ENCODE measurements around the gene HDAC11. TPM values are rescaled to one million over a fixed set of nuclear protein-coding genes. Genes with fewer than 3 reads are reported as not detected.

HDAC11 gene
- total and polyA plus RNA-seq, 10 of the 15 experiments (the other 5 are each of a cell fraction or from before 2014, with no cell fraction given), result 0.04 to 0.76 (median 0.22) TPM; not detected in 1

GRCh38 chr3:13518516-13518953 is 38.4 kb downstream of the HDAC11 start:
- POLR2A ChIA-PET, result no interaction called here

More at GRCh38 chr3:13518516-13518953, 38.4 kb downstream of the HDAC11 start:
- in situ Hi-C loops (cut with MboI) (no loop called here), intact Hi-C loops (cut with micrococcal nuclease; ENCODE audit: unreplicated experiment) (no loop called here)
- Histone ChIP-seq H3K9ac (ENCODE audit: control insufficient read depth, insufficient read depth, low read length) (no peak overlapping the region), H3K27me3 (replicated peaks in 1 of 2; ENCODE audit: control insufficient read depth in 2 of 2, insufficient read depth in 2 of 2, low read length in 1 of 2) (no peaks in the 10 kb centered on the region; a peak in 1 of 4 replicates), H3K4me1 (ENCODE audit: control insufficient read depth, insufficient read depth, low read length) (no peaks in the 10 kb centered on the region), H3K36me3 (ENCODE audit: control insufficient read depth in 2 of 2, insufficient read depth in 2 of 2, low read length in 1 of 2) (no peaks in the 10 kb centered on the region), H3K27ac (ENCODE audit: control insufficient read depth, insufficient read depth) (no peak overlapping the region), H3K4me2 (ENCODE audit: control insufficient read depth, insufficient read depth) (no peak overlapping the region), H2AFZ (ENCODE audit: control insufficient read depth, low read depth, low read length) (no peak overlapping the region), H4K20me1 (ENCODE audit: control insufficient read depth, insufficient read depth) (no peaks in the 10 kb centered on the region), H3K9me3 (replicated peaks; ENCODE audit: control insufficient read depth, insufficient read depth, low read length) (no peaks in the 10 kb centered on the region), H3K4me3 (no peak overlapping the region), H3K79me2 (ENCODE audit: control insufficient read depth, insufficient read depth, low read length) (no peaks in the 10 kb centered on the region)
- WGBS (ENCODE audit: insufficient coverage, insufficient replicate concordance, low lambda C conversion rate, missing lambda C conversion rate), result 35% methylated on average over 15 of the region's 15 CpGs
- ATAC-seq (no peak), FAIRE-seq (no peak), DNase-seq (ENCODE audit: low read depth, low spot score) (no peak)
- CTCF ChIA-PET, result interaction anchor here (2.5 kb wide), 1 partner anchor 130 kb away, joined by 5 read pairs; no protein-coding TSS in a partner anchor
- SMC1A ChIA-PET (ENCODE audit: uncharacterized antibody, unreplicated experiment), result no interaction called here
- RAD21 ChIA-PET (ENCODE audit: unreplicated experiment), result no interaction called here
- TF ChIP-seq KDM1A (IDR thresholded peaks at IDR 0.05; ENCODE audit: borderline replicate concordance), result no peak
- no peak for TF ChIP-seq MXI1 (IDR thresholded peaks at IDR 0.05; ENCODE audit: low read depth, low read length)
- TF ChIP-seq MEF2B (IDR thresholded peaks at IDR 0.05; ENCODE audit: partially characterized antibody, poor library complexity, severe bottlenecking), result no peak
- no peak for TF ChIP-seq CHD2 (IDR thresholded peaks at IDR 0.05; ENCODE audit: borderline replicate concordance, low read depth, low read length)
- no peak for TF ChIP-seq PAX8 (IDR thresholded peaks at IDR 0.05)
- TF ChIP-seq SRF (IDR thresholded peaks at IDR 0.05; ENCODE audit: low read depth in 2 of 2, low read length in 2 of 2), result no peak
- TF ChIP-seq TCF12 (IDR thresholded peaks at IDR 0.05; ENCODE audit: low read depth, low read length), result no peak
- no peak for TF ChIP-seq IRF5 (IDR thresholded peaks at IDR 0.05; ENCODE audit: borderline replicate concordance)
- TF ChIP-seq RUNX3 (IDR thresholded peaks at IDR 0.05; ENCODE audit: low read length), result no peak
- TF ChIP-seq RELA (IDR thresholded peaks at IDR 0.05; ENCODE audit: borderline replicate concordance, partially characterized antibody), result no peak
- TF ChIP-seq USF1 (IDR thresholded peaks at IDR 0.05; ENCODE audit: borderline replicate concordance, extremely low read length, insufficient read depth, low read depth, low read length), result no peak
- no peak for TF ChIP-seq HCFC1 (IDR thresholded peaks at IDR 0.05; ENCODE audit: low read length)
- TF ChIP-seq SP1 (IDR thresholded peaks at IDR 0.05; ENCODE audit: low read depth, low read length), result no peak
- TF ChIP-seq ASH2L (IDR thresholded peaks at IDR 0.05; ENCODE audit: borderline replicate concordance, low read depth), result no peak
- TF ChIP-seq TAF1 (IDR thresholded peaks at IDR 0.05; ENCODE audit: borderline replicate concordance, low read depth, low read length), result no peak
- no peak for TF ChIP-seq SREBF2 (IDR thresholded peaks at IDR 0.05; ENCODE audit: low read length)
- TF ChIP-seq PRDM15 (CRISPR knock-in tag; IDR thresholded peaks at IDR 0.05), result no peak
- no peak for TF ChIP-seq YBX1 (IDR thresholded peaks at IDR 0.05)
- no peak for TF ChIP-seq SREBF1 (IDR thresholded peaks at IDR 0.05; ENCODE audit: low read length)
- no peak for TF ChIP-seq BRCA1 (IDR thresholded peaks at IDR 0.05; ENCODE audit: low read depth, low read length)
- no TSS peak for BruUV-seq (replicated peaks)
